Stimulated activated CD8-positive, alpha-beta memory T cell treated with anti-CD3 and anti-CD28 coated beads, Interleukin-4, amount 100 ng/mL, for 24 hours (primary cell): ENCODE data around the gene SEC24C.
"Not testable (repeated sequence)": the region's sequence is repeated elsewhere in the genome, so short reads cannot be mapped to it uniquely, and the experiment has no call there.

Source experiments
- DNase-seq: peaks from one replicate; pipeline ENCODE4 v3.0.0-alpha.2; 2020; ENCODE audit warnings: low read depth

SEC24C gene

DNA sequence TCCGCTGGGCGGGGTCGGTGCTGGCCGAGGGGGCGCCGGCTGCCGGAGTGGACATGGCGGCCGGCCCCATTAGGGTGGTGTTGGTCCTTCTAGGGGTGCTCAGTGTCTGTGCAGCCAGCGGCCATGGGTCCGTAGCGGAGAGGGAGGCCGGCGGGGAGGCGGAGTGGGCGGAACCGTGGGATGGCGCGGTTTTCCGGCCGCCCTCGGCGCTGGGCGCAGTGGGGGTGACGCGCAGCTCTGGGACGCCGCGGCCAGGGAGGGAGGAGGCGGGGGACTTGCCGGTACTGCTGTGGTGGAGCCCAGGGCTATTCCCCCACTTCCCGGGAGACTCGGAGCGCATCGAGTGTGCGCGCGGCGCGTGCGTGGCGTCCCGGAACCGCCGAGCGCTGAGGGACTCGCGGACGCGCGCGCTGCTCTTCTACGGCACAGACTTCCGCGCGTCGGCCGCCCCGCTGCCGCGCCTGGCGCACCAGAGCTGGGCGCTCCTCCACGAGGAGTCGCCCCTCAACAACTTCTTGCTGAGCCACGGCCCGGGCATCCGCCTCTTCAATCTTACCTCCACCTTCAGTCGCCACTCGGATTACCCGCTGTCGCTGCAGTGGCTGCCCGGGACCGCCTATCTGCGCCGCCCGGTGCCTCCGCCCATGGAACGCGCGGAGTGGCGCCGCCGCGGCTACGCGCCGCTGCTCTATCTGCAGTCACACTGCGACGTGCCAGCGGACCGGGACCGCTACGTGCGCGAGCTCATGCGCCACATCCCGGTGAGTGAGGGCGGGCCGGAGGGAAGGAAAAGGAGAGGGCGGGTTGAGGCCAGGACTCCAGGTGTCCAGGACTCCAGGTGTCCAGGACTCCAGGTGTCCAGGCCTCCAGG, 28.3 kb downstream of the SEC24C start:
- DNase-seq: peak; percentile 75

GRCh38 chr10:73773152-73773879, 29.1 kb downstream of the SEC24C start:
- no peak for DNase-seq

DNA sequence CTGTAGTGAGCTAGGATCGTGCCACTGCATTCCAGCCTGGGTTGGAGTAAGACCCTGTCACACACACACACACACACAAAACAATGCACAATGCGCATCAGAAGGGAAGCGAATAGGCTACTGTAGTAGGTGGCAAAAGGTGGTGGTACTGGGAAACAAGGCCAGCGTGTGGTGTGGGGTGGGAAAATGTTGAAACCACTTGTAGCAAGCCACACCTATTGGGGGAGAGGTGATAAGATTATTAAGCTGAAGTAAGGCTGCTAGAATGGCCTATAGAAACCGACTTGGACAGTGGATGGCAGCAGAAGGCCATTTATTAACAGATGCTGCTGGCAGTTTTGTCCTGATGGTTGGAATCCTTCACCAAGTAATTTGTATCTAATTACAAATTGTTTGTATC, 30.5 kb downstream of the SEC24C start:
- no peak for DNase-seq

DNA sequence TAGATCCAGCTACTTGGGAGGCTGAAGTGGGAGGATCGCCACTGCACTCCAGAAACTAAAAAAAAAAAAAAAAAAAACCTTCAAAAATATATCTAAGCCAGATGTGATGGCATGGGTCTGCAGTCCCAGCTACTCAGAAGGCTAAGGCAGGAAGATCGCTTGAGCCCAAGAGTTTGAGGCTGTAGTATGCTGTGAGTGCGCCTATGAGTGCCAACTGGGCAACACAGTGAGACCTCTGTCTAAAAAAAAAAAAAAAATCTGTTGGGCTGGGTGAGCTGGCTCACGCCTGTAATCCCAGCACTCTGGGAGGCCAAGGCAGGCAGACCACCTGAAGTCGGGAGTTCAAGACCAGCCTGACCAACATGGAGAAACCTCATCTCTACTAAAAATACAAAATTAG, 34.8 kb downstream of the SEC24C start:
- DNase-seq: no peak

DNA sequence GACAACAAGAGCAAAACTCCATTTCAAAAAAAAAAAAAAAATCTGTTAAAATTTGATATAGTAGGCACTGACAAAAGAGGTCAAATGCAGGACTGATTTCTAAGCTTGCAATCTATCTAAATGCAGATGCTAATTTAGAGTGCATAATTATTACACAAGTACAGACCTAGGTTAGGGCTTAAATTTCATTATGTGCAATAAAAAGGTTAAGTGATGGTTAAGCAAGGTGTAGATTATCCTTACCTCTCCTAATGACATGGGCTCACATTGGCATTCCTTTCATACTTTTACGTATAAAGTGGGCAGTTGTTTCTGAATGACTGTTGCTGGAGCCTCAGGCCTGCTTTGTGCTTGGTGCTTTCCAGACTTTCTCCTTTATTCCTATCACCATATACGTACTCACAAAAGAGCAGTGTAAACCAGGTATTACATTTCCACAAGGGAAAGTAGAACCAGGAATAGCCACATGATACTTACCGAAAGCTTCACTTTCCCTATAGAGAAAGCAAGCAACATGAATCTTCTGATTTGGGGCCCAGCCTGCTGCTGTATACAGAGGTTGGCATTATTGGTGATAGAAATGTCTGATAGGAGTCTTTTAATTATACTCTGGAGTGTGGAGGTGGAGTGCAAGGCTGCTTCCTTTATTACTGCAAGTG, 35.5 kb downstream of the SEC24C start:
- no peak for DNase-seq

DNA sequence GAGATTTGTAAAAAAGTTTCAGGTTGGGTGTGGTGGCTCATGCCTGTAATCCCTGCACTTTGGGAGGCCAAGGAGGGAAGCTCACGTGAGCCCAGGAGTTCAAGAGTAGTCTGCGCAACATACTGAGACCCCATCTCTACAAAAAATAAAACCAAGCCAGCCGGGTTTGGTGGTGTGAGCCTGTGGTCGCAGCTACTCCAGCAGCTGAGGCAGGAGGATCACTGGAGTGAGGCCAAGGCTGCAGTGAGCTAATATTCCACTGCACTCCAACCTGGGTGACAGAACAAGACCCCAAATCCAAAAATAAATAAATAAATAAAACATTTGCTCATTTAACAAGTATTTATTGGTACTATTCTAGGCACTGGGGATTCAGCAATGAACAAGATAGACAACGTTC, 36.1 kb downstream of the SEC24C start:
- no peak for DNase-seq

DNA sequence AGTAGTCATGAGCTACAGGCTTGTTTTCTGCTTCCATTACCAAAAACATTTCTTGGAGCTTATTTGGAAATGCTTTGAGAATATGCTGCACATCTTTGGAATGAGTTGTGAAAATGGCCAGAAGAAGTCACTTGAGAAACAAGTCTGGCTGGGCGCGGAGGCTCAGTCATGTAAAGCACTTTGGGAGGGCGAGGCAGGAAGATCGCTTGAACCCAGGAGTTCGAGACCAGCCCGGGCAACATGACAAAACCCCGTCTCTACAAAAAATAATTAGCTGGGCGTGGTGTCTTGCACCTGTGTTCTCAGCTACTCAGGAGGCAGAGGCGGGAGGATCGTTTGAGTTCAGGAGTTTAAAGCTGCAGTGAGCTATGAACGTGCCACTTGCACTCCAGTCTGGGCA, 36.8 kb downstream of the SEC24C start:
- no peak for DNase-seq

DNA sequence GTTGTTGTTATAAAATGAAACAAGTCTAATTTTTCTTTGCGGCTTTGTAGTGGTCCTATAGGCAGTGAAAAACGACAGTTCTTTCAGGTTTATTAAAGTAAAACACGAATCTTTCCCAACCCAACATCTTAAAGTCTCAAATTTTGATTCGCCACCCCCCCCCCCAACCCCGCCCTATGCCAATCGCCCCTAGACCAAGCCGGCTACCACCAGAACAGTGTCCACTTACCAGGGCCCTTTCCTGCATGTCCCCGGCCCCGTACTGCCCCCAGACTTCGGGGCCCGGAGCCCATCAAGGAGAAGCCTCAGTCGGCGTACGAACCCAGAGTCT, 37.3 kb downstream of the SEC24C start:
- no peak for DNase-seq

GRCh38 chr10:73781879-73782748, 37.9 kb downstream of the SEC24C start, which contains the start of gene CHCHD1:
Gene CHCHD1, plus strand, starts transcription at chr10:73782048. Its CDS starts 28 bp downstream, at chr10:73782076.
- DNase-seq: peak; percentile 86

DNA sequence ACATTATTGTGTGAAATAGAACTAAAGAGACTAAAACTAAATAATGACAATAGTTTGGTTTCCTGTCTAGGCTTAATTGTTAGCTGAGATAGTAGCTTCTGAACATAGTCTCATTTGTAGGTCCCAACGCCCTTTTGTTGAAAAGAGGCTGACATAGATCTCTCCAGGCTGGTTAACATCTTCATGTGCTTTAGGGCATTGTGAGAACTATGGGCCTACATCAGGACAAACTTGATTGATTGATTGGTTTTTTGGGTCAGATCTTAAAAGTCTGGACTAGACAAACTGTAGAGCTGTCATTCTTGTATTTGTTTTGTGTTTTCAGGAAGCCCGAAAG, 38.5 kb downstream of the SEC24C start:
- no peak for DNase-seq

- peak; percentile 76 for DNase-seq
Measured at GRCh38 chr10:73785211-73785720, 41.1 kb downstream of the SEC24C start, which contains the start of gene ZSWIM8. Gene ZSWIM8, plus strand, starts transcription at chr10:73785606. Its CDS starts 273 bp downstream, at chr10:73785879.

- peak; percentile 16 for DNase-seq
Measured at GRCh38 chr10:73785721-73786511, 41.7 kb downstream of the SEC24C start.

- no peak for DNase-seq
Measured at GRCh38 chr10:73786512-73786885, 42.3 kb downstream of the SEC24C start.

DNA sequence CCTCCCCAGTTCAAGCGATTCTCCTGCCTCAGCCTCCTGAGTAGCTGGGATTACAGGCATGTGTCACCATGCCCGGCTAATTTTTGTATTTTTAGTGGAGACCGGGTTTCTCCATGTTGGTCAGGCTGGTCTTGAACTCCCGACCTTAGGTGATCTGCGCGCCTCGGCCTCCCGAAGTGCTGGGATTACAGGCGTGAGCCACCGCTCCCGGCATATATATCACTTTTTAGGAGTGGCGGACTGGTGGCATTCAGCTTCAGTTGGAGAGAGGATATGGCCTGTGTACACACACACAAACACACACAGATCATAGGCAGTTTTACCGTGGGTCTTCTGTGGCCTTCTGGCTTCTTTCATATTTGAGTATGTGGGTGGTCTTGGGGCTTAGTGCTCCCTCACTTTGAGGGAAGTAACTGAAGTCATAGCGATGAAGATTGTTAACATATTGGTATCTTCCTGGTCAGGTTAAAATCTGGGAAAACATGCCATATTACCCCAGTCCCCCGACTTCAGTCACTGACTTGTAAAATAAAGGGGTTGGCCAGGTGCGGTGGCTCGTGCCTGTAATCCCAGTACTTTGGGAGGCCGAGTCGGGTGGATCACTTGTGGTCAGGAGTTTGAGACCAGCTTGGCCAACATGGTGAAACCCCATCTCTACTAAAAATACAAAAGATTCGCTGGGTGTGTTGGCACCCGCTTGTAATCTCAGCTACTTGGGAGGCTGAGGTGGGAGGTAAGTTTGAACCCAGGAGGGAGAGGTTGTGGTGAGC, 43.0 kb downstream of the SEC24C start:
- DNase-seq: not testable (repeated sequence)

GRCh38 chr10:73788864-73789658, 44.9 kb downstream of the SEC24C start:
- DNase-seq: no peak

DNA sequence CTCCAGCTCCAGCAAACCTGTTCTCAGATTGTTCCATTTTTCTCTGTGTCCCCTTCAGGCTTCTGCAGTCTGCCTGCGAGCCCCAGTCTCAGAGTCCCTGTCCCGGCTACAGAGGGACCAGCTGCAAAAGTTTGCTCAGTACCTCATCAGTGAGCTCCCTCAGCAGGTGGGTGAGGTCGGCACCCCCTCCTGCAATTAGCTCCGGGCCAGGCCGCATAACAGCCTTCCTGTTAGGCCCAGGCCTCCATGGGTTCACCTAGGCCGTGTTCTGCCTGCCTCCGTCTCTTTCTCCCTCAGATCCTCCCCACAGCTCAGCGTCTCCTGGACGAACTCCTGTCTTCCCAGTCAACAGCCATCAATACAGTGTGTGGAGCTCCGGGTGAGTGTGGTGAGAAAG, 45.5 kb downstream of the SEC24C start:
- no peak for DNase-seq

DNA sequence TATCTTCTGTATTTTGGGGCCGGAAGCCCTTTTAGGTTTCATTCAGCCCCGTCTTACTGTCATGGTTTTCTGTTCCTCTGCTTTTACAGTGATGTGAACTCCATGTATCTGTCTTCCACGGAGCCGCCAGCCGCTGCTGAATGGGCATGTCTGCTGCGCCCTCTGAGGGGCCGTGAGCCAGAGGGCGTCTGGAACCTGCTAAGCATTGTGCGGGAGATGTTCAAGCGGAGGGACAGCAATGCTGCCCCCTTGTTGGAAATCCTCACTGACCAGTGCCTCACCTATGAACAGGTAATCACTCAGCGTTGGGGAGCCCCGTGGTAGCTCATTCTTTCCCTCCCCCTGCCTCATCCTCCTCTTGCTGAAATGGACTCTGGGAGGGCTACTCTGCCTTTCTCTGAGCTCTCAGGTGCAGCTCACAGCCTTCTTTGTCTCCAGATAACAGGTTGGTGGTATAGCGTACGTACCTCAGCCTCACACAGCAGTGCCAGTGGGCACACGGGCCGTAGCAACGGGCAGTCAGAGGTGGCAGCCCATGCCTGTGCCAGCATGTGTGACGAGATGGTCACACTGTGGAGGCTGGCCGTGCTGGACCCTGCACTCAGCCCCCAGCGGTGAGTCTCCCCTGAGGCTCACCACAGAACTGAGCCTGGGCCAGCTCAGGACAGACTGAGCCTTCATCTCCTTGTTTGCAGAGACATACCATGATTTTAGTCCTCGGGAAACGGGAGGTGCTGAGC, 46.9 kb downstream of the SEC24C start:
- DNase-seq: no peak

DNA sequence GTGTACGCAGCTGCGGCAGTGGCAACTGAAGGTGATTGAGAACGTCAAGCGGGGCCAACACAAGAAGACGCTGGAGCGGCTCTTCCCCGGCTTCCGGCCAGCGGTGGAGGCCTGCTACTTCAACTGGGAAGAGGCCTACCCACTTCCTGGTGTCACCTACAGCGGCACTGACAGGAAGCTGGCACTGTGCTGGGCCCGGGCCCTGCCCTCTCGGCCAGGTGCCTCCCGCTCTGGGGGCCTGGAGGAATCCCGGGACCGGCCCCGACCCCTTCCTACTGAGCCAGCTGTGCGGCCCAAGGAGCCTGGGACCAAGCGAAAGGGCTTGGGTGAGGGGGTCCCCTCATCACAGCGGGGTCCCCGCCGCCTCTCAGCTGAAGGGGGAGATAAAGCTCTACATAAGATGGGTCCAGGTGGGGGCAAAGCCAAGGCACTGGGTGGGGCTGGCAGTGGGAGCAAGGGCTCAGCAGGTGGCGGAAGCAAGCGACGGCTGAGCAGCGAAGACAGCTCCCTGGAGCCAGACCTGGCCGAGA, 47.8 kb downstream of the SEC24C start:
- DNase-seq: no peak
